Ascending aorta (tissue), 2 donors: ENCODE data around the gene CYP26B1. TPM values are rescaled to one million over a fixed set of nuclear protein-coding genes. Genes with fewer than 3 reads are reported as not detected.

Experiments
- DNase-seq, 2 donors: peaks; one replicate each; pipeline ENCODE4 v3.0.0-alpha.2; 2019; ENCODE audit warnings: low spot score in 2 of 2
- H3K27ac ChIP-seq, 2 donors: fragments of 200-600 bp; sonication (generic); one replicate each; pipeline ENCODE4 v1.5.1; 2016 to 2017; ENCODE audit warnings: mild to moderate bottlenecking in 1 of 2
- H3K27me3 ChIP-seq: fragments of 200-600 bp; sonication (generic); one replicate; pipeline ENCODE4 v1.5.1; 2017
- H3K36me3 ChIP-seq, 2 donors: fragments of 200-600 bp; sonication (generic); one replicate each; pipeline ENCODE4 v1.5.1; 2016
- H3K4me1 ChIP-seq, 2 donors: fragments of 200-600 bp; sonication (generic); one replicate each; pipeline ENCODE4 v1.5.1; 2016 to 2017; ENCODE audit warnings: mild to moderate bottlenecking in 1 of 2
- H3K4me3 ChIP-seq, 2 donors: fragments of 200-600 bp; sonication (generic); one replicate each; pipeline ENCODE4 v1.5.1; 2016 to 2017; ENCODE audit warnings: mild to moderate bottlenecking in 1 of 2
- H3K9me3 ChIP-seq, 2 donors: fragments of 200-600 bp; sonication (generic); one replicate each; pipeline ENCODE4 v1.5.1; 2016
- CTCF ChIP-seq, 3 experiments: fragments of 200-600 bp in 2 of 3; fragments of 450-650 bp in 1 of 3; sonication (generic) in 2 of 3; IDR thresholded peaks; one replicate each; pipeline ENCODE4 v1.5.1; 2016 to 2019; ENCODE audit warnings: antibody characterized with exemption in 3 of 3, mild to moderate bottlenecking in 1 of 3, moderate library complexity in 1 of 3
- intact Hi-C: fragments of 100-400 bp; cut with DNase I; formaldehyde crosslinking; loops from one replicate; pipeline ENCODE4 v1.15.1; 2023
- total RNA-seq: library from RNA; depleted of rRNA; stranded (reverse); fragments of >200 nt; gene quantifications from one replicate; pipeline ENCODE4 v1.1.0, GENCODE V29; 2016

CYP26B1 gene
- total RNA-seq, 1 donor from 2014 or later, result 18.6 TPM

GRCh38 chr2:72139471-72139873 lies 8.2 kb downstream of the CYP26B1 start:
- Histone ChIP-seq H3K36me3 (peaks cover 0 to 2% of the 10 kb centered on the region in 2 donors), H3K4me3 (no peak overlapping the region), H3K27ac (peak overlapping the region; percentile 81 to 85), H3K27me3 (no peaks in the 10 kb centered on the region), H3K9me3 (no peaks in the 10 kb centered on the region), H3K4me1 (peaks cover 27 to 49% of the 10 kb centered on the region in 2 donors)
- DNase-seq, result no peak
- intact Hi-C loops, result no loop called here
- no peak for TF ChIP-seq CTCF (IDR thresholded peaks at IDR 0.05)

- Histone ChIP-seq H3K4me1 (peaks cover 27 to 47% of the 10 kb centered on the region in 2 donors), H3K9me3 (no peaks in the 10 kb centered on the region), H3K4me3 (no peak overlapping the region), H3K27ac (peak overlapping the region; percentile 81 to 85), H3K36me3 (peaks cover 0 to 3% of the 10 kb centered on the region in 2 donors), H3K27me3 (no peaks in the 10 kb centered on the region)
- DNase-seq, result peak; percentile 56 to 91
- TF ChIP-seq CTCF (IDR thresholded peaks at IDR 0.05), result no peak
- intact Hi-C loops, result no loop called here
Observed at GRCh38 chr2:72138921-72139381, 8.7 kb downstream of the CYP26B1 start.

- Histone ChIP-seq H3K4me1 (peaks cover 27 to 44% of the 10 kb centered on the region in 2 donors), H3K9me3 (no peaks in the 10 kb centered on the region), H3K27me3 (no peaks in the 10 kb centered on the region), H3K36me3 (peaks cover 0 to 4% of the 10 kb centered on the region in 2 donors), H3K4me3 (no peak overlapping the region), H3K27ac (peak overlapping the region; percentile 58 to 85)
- TF ChIP-seq CTCF (IDR thresholded peaks at IDR 0.05), result no peak
- intact Hi-C loops, result no loop called here
- DNase-seq, result peak in 1 of 2 donors; percentile 65
Observed at GRCh38 chr2:72138011-72138881, 9.4 kb downstream of the CYP26B1 start.

DNA sequence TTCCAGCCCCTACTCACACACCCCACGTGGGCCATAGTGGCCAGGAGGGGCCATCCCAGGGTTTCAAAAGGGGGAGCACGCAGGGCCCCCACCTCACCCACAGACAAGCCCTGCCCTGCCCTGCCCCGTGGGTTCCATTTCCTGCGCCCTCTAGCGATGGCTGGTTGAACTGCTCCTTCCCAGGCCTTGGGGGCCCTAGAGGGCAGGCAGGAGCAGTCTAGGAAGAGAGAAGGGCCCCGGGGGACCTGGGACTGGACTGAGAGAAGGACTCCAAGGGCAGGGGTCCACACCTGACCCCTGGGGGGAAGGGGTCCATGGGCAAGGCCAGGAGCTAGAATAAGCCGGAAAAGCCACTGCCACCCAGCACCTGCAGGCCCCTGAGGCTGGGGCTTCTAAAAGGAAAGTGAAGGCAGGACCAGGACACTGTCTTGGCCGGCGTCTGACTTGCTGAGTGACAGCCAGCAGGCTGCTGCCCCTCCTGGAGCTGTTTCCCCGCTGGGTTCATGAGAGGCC lies 10.1 kb downstream of the CYP26B1 start:
- peaks cover 5 to 10% of the 10 kb centered on the region in 2 donors for H3K36me3 ChIP-seq
- intact Hi-C loops, result no loop called here
- peak; percentile 67 to 95 (median 94) for TF ChIP-seq CTCF (IDR thresholded peaks at IDR 0.05)
- H3K27ac ChIP-seq, result peak overlapping the region; percentile 8 to 85
- H3K4me3 ChIP-seq, result no peak overlapping the region
- peak in 1 of 2 donors; percentile 78 for DNase-seq
- peaks cover 24 to 40% of the 10 kb centered on the region in 2 donors for H3K4me1 ChIP-seq
- no peaks in the 10 kb centered on the region for H3K9me3 ChIP-seq
- H3K27me3 ChIP-seq, result no peaks in the 10 kb centered on the region

- DNase-seq, result no peak
- H3K9me3 ChIP-seq, result no peaks in the 10 kb centered on the region
- H3K27me3 ChIP-seq, result no peaks in the 10 kb centered on the region
- no peak for TF ChIP-seq CTCF (IDR thresholded peaks at IDR 0.05)
- peaks cover 11 to 16% of the 10 kb centered on the region in 2 donors for H3K36me3 ChIP-seq
- intact Hi-C loops, result no loop called here
- H3K27ac ChIP-seq, result peak overlapping the region in 1 of 2 donors; percentile 85
- H3K4me1 ChIP-seq, result peaks cover 23 to 35% of the 10 kb centered on the region in 2 donors
- no peak overlapping the region for H3K4me3 ChIP-seq
Observed at GRCh38 chr2:72136933-72137497, 10.6 kb downstream of the CYP26B1 start.
